LNCAP (cell line): ENCODE results near the gene PDRG1.

ENCODE experiments used
- TF ChIP-seq, protein P1 (sequence below): fragments of 450-650 bp; IDR thresholded peaks from 2 replicates; pipeline ENCODE4 v1.5.1; 2017; ENCODE audit warnings: mild to moderate bottlenecking

Gene PDRG1

GRCh38 chr20:31988430-31989015 lies 36.7 kb upstream of the PDRG1 start:
- TF ChIP-seq, protein P1, sequence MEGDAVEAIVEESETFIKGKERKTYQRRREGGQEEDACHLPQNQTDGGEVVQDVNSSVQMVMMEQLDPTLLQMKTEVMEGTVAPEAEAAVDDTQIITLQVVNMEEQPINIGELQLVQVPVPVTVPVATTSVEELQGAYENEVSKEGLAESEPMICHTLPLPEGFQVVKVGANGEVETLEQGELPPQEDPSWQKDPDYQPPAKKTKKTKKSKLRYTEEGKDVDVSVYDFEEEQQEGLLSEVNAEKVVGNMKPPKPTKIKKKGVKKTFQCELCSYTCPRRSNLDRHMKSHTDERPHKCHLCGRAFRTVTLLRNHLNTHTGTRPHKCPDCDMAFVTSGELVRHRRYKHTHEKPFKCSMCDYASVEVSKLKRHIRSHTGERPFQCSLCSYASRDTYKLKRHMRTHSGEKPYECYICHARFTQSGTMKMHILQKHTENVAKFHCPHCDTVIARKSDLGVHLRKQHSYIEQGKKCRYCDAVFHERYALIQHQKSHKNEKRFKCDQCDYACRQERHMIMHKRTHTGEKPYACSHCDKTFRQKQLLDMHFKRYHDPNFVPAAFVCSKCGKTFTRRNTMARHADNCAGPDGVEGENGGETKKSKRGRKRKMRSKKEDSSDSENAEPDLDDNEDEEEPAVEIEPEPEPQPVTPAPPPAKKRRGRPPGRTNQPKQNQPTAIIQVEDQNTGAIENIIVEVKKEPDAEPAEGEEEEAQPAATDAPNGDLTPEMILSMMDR, result no peak

DNA sequence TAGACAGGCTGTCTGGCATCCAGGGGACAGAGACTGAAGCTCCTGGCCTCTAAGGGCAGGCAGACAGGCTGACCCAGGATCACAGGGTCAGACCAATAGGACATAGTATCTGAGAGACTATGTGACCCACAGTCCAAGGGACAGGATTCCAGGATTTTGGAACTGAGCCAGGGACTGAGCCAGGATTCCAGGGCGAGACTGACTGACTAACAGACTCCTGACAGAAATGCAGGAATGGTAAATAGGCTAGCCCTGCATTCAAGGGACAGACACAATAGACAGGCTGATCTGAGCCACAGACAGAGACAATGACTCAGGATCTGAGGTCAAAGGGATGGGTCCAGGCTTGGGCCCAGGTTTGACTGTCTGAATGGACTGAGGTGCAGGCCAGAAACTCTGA lies 35.9 kb upstream of the PDRG1 start:
- TF ChIP-seq, protein P1, result no peak

DNA sequence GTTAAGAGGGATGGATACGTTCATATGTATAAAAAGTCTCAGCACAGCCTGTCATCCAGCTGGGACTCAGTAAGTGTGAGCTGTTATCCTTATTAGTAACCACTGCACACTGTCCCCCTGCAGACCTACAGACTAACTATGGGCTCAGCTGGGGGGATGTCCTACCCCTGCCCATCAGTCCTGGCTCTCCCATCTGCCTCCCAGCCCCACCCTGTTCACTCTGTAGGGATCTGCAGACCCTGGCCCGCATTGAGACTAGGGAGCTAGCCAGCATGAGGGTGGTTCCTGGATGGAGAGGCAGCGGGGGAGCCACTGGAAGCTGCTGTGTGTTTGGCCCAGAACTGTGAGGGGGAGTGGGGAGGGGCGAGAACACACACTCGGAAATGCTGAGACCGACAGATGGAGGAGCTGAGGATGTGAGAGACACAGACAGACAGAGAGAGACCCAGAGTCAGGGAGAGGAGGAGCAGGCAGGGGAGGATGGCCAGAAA lies 33.2 kb upstream of the PDRG1 start:
- TF ChIP-seq, protein P1, result no peak

DNA sequence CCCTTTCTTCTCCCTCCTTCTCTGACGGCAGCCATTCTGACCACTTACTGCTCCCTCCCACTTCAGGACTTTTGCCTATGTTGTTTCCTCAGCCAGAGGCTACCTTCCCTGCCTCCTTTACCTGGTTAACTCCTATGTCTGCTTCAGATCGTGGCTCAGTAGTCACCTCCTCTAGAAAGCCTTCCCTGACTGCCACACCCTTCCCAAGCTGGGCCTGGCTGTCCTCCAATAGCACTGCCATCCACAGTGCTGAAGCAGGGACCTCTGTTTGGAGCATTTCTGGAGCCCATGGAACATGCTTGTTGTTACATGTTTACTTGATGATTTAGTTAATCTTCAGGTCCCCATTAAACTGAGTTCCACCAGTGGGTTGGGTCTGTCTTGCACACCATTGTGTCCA lies 29.9 kb upstream of the PDRG1 start:
- TF ChIP-seq, protein P1, result no peak

GRCh38 chr20:31979713-31980426 lies 28.0 kb upstream of the PDRG1 start:
- TF ChIP-seq, protein P1, result no peak

GRCh38 chr20:31977080-31977479 lies 25.2 kb upstream of the PDRG1 start:
- TF ChIP-seq, protein P1, result no peak

DNA sequence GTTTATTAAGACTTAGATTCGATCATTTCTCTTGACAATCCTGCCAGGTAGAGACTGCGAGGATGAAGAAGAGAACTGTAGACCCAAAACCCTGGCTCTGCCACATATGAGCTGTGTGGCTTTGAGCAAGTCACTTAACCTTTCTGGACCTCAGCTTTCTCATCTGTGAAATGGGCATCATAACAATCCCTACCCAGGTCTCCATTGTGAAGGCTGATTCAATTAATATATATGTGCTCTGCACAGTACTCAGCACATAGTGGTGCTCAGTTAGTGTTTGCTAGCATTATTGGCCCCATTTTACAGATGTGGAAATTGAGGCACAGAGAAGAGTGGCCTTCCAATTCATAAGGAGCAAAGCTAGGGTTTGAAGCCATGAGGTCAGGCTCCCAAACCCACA lies 24.0 kb upstream of the PDRG1 start:
- TF ChIP-seq, protein P1, result no peak
